GM21723 (cell line): ENCODE data around the gene CBFA2T3.

Source experiments
- ATAC-seq: cut with Tn5 transposase; IDR thresholded peaks from one replicate; pipeline ENCODE4 v1.9.1; 2021; ENCODE audit warnings: mild to moderate bottlenecking, moderate library complexity; ENCODE audit not compliant: unreplicated experiment

CBFA2T3 gene

GRCh38 chr16:88911136-88911945 is 65.7 kb downstream of the CBFA2T3 start:
- ATAC-seq = no peak

GRCh38 chr16:88910284-88911135 is 66.5 kb downstream of the CBFA2T3 start:
- ATAC-seq = no peak

- no peak for ATAC-seq
Observed at GRCh38 chr16:88909431-88910210, 67.4 kb downstream of the CBFA2T3 start.

- no peak for ATAC-seq
Observed at GRCh38 chr16:88908307-88908706, 68.7 kb downstream of the CBFA2T3 start.

- ATAC-seq = no peak
Observed at GRCh38 chr16:88907768-88908167, 69.2 kb downstream of the CBFA2T3 start.

- ATAC-seq = no peak
Observed at GRCh38 chr16:88906535-88907105, 70.4 kb downstream of the CBFA2T3 start.

- ATAC-seq = no peak
Observed at GRCh38 chr16:88906020-88906419, 71.0 kb downstream of the CBFA2T3 start.

GRCh38 chr16:88905563-88905962 is 71.4 kb downstream of the CBFA2T3 start:
- ATAC-seq = no peak

GRCh38 chr16:88904676-88905365 is 72.2 kb downstream of the CBFA2T3 start:
- ATAC-seq = no peak

GRCh38 chr16:88903267-88903666 is 73.7 kb downstream of the CBFA2T3 start:
- no peak for ATAC-seq

GRCh38 chr16:88902744-88903143 is 74.3 kb downstream of the CBFA2T3 start:
- ATAC-seq = no peak

GRCh38 chr16:88901718-88902337 is 75.2 kb downstream of the CBFA2T3 start:
- ATAC-seq = no peak

- no peak for ATAC-seq
Observed at GRCh38 chr16:88900662-88901052, 76.3 kb downstream of the CBFA2T3 start.

GRCh38 chr16:88899901-88900661 is 76.9 kb downstream of the CBFA2T3 start:
- no peak for ATAC-seq

- ATAC-seq = no peak
Observed at GRCh38 chr16:88897696-88898425, 79.1 kb downstream of the CBFA2T3 start.

GRCh38 chr16:88896238-88897070 is 80.6 kb downstream of the CBFA2T3 start:
- ATAC-seq = no peak

- no peak for ATAC-seq
Observed at GRCh38 chr16:88895335-88895734, 81.7 kb downstream of the CBFA2T3 start.
